ENCODE data around the gene GRIN3B.

GRIN3B gene

GRCh38 chr19:1046836-1047695 is 46.8 kb downstream of the GRIN3B start:
- DNase-seq = no peak

GRCh38 chr19:1047696-1048147 is 47.5 kb downstream of the GRIN3B start:
- no peak for DNase-seq

GRCh38 chr19:1049106-1049505 is 48.9 kb downstream of the GRIN3B start:
- DNase-seq = no peak

GRCh38 chr19:1049800-1050199 is 49.6 kb downstream of the GRIN3B start:
- no peak for DNase-seq

DNA sequence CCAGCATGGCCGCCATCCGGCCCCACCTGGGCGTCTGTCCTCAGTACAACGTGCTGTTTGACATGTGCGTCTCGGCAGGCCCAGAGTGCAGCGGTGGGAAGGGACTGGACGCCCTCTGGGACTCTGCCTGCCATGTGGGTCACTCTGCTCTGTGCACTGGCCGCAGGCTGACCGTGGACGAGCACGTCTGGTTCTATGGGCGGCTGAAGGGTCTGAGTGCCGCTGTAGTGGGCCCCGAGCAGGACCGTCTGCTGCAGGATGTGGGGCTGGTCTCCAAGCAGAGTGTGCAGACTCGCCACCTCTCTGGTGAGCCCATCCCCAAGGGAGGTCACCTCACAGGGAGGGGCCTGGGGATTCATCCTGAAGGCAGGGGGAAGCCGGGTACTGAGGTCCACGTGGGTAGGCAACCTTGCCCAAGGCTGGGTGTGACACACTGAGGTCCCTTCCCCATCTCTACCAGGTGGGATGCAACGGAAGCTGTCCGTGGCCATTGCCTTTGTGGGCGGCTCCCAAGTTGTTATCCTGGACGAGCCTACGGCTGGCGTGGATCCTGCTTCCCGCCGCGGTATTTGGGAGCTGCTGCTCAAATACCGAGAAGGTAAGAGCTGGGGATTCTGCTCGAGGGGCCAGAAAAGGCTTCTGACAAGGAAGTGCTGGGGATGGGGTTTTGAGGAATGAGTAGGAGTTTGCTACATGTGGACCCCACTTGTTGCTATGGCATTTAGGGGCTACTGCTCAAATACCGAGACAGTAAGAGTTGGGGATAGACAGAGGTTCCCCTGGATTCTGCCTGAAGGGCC is 51.0 kb downstream of the GRIN3B start:
- DNase-seq = no peak

DNA sequence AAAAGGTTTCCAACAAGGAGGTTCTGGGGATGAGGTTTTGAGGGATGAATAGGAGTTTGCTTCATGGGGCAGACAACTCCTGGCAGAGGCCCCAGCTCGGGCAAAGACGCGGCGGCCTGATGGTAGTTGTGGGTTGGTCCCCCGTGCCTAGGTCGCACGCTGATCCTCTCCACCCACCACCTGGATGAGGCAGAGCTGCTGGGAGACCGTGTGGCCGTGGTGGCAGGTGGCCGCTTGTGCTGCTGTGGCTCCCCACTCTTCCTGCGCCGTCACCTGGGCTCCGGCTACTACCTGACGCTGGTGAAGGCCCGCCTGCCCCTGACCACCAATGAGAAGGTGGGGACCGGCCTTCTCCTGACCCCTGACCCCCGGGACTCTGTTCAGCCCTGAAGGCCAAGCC is 51.6 kb downstream of the GRIN3B start:
- no peak for DNase-seq

DNA sequence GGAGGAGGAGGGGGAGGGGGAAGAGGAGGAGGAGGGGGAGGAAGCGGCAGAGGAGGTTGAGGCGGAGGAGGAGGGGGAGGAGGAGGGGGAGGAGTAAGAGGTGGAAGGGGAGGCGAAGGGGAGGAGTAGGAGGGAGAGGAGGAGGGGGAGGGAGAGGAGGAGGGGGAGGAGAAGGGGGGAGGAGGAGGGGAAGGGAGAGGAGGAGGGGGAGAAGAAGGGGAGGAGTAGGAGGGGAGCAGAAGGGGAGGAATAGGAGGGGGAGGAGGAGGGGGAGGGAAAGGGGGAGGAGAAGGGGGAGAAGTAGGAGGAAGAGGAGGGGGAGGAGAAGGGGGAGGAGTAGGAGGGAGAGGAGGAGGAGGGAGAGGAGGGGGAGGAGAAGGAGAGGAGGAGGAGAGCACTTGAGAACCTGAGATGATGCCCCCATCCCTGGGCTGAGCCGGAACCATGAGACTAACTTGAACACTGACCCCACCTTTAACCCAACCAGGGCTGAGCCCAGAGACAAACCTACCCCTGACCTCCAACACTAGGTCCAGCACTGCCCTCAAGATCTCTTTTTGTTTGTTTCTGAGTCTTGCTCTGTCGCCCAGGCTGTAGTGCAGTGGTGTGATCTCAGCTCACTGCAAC is 52.2 kb downstream of the GRIN3B start:
- no peak for DNase-seq

GRCh38 chr19:1053176-1054101 is 53.2 kb downstream of the GRIN3B start:
- no peak for DNase-seq

GRCh38 chr19:1054102-1055027 is 54.1 kb downstream of the GRIN3B start:
- no peak for DNase-seq

- no peak for DNase-seq
Measured at GRCh38 chr19:1055028-1055425, 54.8 kb downstream of the GRIN3B start.

- no peak for DNase-seq
Measured at GRCh38 chr19:1055886-1056620, 55.8 kb downstream of the GRIN3B start.

DNA sequence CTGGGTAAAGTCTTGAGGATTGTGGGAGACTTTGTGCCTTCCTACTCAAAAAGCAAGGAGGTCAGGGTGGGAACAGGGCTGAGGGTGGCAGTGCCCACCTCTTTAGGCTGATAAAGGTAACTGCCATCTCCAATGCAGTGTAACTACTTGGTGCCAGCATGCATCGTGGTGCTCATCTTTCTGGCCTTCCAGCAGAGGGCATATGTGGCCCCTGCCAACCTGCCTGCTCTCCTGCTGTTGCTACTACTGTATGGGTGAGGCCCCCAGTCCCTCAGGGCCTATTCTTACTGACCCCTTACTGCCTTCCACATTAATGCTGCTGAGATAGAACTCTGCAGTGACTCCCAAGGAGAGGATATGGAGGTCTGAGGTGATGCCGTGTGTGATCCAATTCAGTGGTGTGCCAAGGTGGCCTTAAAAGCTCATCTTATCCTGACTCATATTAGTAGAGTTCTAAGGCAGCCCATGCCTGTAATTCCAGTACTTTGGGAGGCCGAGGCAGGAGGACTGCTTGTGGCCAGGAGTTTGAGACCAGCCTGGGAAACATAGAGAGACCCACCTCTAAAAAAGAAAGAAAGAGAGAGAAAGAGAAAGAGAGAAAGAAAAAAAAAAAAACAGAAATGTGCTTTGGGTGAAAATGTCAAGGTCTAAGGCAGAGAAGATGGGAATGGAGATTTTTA is 57.1 kb downstream of the GRIN3B start:
- no peak for DNase-seq

GRCh38 chr19:1058112-1058511 is 57.9 kb downstream of the GRIN3B start:
- no peak for DNase-seq

Data from NCI-H1048 (cell line).